ENCODE data around the gene TLN1. TPM values are rescaled to one million over a fixed set of nuclear protein-coding genes. Genes with fewer than 3 reads are reported as not detected.

Gene TLN1, protein sequence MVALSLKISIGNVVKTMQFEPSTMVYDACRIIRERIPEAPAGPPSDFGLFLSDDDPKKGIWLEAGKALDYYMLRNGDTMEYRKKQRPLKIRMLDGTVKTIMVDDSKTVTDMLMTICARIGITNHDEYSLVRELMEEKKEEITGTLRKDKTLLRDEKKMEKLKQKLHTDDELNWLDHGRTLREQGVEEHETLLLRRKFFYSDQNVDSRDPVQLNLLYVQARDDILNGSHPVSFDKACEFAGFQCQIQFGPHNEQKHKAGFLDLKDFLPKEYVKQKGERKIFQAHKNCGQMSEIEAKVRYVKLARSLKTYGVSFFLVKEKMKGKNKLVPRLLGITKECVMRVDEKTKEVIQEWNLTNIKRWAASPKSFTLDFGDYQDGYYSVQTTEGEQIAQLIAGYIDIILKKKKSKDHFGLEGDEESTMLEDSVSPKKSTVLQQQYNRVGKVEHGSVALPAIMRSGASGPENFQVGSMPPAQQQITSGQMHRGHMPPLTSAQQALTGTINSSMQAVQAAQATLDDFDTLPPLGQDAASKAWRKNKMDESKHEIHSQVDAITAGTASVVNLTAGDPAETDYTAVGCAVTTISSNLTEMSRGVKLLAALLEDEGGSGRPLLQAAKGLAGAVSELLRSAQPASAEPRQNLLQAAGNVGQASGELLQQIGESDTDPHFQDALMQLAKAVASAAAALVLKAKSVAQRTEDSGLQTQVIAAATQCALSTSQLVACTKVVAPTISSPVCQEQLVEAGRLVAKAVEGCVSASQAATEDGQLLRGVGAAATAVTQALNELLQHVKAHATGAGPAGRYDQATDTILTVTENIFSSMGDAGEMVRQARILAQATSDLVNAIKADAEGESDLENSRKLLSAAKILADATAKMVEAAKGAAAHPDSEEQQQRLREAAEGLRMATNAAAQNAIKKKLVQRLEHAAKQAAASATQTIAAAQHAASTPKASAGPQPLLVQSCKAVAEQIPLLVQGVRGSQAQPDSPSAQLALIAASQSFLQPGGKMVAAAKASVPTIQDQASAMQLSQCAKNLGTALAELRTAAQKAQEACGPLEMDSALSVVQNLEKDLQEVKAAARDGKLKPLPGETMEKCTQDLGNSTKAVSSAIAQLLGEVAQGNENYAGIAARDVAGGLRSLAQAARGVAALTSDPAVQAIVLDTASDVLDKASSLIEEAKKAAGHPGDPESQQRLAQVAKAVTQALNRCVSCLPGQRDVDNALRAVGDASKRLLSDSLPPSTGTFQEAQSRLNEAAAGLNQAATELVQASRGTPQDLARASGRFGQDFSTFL (N-terminal part only)
- 100 to 1,000 TPM; 167 to 315 TPM for total RNA-seq

DNA sequence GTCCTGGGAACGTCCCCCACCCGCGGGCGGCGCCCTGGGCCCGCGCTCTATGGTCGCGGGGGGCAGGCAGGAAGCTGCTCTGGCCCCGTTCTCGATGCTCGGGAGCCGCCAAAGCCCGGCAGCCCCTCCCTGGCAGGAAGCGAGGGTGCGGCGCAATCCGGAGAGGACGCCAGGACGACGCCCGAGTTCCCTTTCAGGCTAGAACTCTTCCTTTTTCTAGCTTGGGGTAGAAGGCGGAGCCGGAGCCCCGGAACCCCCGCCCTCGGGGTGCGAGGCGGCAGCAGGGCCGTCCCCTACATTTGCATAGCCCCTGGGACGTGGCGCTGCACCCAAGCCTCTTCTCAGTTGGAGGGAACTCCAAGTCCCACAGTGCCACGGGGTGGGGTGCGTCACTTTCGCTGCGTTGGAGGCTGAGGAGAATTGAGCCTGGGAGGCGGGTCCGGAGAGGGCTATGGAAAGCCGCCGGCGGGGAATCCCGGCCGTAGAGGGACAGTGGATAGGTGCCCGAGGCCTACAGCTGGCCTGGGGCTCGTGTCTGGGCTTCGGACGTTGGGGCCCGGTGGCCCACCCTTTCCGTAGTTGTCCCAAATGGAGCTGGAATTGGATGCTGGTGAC is at the start of gene TLN1, which contains the start of gene CREB3:
Gene TLN1, minus strand, starts transcription at position 11 of the 615 bp plus-strand sequence. CDS start 6,501 bp downstream, outside the sequence.
Gene CREB3, plus strand, starts transcription at position 482 of the 615 bp plus-strand sequence. Its CDS starts 107 bp downstream, at position 589.
- H3K4me1 ChIP-seq (replicated peaks): peaks cover 27% of the 10 kb centered on the region
- peak; percentile 98 for DNase-seq (ENCODE audit: low spot score)
- no peaks in the 10 kb centered on the region for H3K9me3 ChIP-seq
- WGBS: 1% methylated on average over 49 of the region's 49 CpGs
- peaks cover 4 to 16% of the 10 kb centered on the region in 2 donors for H3K36me3 ChIP-seq
- peak within 1 kb of the TSS; percentile 65 to 91 for H3K4me3 ChIP-seq
- peak within 1 kb of the TSS; percentile 88 to 96 for H3K27ac ChIP-seq
- intact Hi-C loops (cut with DNase I): loop anchor here (5.0 to 10.0 kb wide), 2 partner anchors 75 to 617 kb away; partner anchors contain the start of genes ATOSB, CCDC107 and RMRP
- no peaks in the 10 kb centered on the region for H3K27me3 ChIP-seq (replicated peaks; ENCODE audit: insufficient read depth)
- peak; percentile 99 for TF ChIP-seq POLR2AphosphoS5 (IDR thresholded peaks at IDR 0.05)
- peak; percentile 78 for TF ChIP-seq POLR2A (IDR thresholded peaks at IDR 0.05)
- TF ChIP-seq, protein P1, sequence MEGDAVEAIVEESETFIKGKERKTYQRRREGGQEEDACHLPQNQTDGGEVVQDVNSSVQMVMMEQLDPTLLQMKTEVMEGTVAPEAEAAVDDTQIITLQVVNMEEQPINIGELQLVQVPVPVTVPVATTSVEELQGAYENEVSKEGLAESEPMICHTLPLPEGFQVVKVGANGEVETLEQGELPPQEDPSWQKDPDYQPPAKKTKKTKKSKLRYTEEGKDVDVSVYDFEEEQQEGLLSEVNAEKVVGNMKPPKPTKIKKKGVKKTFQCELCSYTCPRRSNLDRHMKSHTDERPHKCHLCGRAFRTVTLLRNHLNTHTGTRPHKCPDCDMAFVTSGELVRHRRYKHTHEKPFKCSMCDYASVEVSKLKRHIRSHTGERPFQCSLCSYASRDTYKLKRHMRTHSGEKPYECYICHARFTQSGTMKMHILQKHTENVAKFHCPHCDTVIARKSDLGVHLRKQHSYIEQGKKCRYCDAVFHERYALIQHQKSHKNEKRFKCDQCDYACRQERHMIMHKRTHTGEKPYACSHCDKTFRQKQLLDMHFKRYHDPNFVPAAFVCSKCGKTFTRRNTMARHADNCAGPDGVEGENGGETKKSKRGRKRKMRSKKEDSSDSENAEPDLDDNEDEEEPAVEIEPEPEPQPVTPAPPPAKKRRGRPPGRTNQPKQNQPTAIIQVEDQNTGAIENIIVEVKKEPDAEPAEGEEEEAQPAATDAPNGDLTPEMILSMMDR (IDR thresholded peaks at IDR 0.05): peak in 1 of 4 experiments; percentile 26

DNA sequence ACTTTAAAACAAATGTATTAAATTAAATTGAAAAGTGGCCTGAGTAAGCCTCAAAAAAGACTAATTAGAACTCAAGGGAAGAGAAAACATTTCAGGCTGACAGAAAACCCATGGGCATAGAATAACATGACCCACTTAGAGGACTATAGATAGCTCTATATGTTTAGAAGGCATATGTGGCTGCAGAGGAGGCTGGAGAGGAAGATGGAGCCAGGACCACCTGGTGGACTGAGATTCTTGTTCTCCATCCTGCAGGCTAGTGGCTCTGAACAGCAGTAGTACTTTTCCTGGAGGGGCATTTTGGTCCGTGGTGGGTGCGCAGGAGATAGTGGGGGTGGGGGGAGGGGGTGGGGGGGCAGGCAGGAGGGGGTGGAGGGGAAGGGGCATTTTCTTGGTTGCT is 49.1 kb upstream of the TLN1 start:
- intact Hi-C loops (cut with DNase I): no loop called here
- Histone ChIP-seq H3K4me1 (replicated peaks) (no peaks in the 10 kb centered on the region), H3K27me3 (replicated peaks; ENCODE audit: insufficient read depth) (no peaks in the 10 kb centered on the region), H3K4me3 (no peak overlapping the region), H3K36me3 (no peaks in the 10 kb centered on the region), H3K9me3 (no peaks in the 10 kb centered on the region), H3K27ac (no peak overlapping the region)
- WGBS: 85% methylated on average over 2 of the region's 2 CpGs
- no peak for DNase-seq (ENCODE audit: low spot score)
- TF ChIP-seq POLR2AphosphoS5 (IDR thresholded peaks at IDR 0.05) (no peak), POLR2A (IDR thresholded peaks at IDR 0.05) (no peak)
- TF ChIP-seq, protein P1 (IDR thresholded peaks at IDR 0.05): no peak

DNA sequence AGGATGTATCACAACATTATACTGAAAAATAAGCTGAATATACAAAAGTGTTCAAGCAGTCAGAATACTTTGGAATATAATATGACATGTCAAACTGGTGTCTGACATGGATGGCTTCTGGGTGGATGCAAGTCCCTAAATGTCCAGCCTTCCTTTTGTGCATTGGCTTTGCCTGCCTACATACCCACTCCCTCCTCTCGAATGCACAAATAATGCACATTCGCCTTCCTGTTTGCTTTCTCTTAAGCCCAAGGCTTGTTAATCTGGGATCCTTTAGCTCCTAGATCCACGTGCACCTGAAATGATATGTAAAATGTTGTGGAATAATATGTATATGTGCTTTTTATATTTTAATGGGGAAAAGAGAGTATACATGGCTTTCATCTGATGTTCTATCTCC is 46.5 kb upstream of the TLN1 start:
- Histone ChIP-seq H3K9me3 (no peaks in the 10 kb centered on the region), H3K36me3 (no peaks in the 10 kb centered on the region), H3K27ac (no peak overlapping the region), H3K4me1 (replicated peaks) (no peaks in the 10 kb centered on the region), H3K27me3 (replicated peaks; ENCODE audit: insufficient read depth) (no peaks in the 10 kb centered on the region), H3K4me3 (no peak overlapping the region)
- DNase-seq (ENCODE audit: low spot score): no peak
- intact Hi-C loops (cut with DNase I): no loop called here
- TF ChIP-seq, protein P1 (IDR thresholded peaks at IDR 0.05): no peak
- TF ChIP-seq POLR2AphosphoS5 (IDR thresholded peaks at IDR 0.05) (no peak), POLR2A (IDR thresholded peaks at IDR 0.05) (no peak)
- 78% methylated on average over 3 of the region's 3 CpGs for WGBS

DNA sequence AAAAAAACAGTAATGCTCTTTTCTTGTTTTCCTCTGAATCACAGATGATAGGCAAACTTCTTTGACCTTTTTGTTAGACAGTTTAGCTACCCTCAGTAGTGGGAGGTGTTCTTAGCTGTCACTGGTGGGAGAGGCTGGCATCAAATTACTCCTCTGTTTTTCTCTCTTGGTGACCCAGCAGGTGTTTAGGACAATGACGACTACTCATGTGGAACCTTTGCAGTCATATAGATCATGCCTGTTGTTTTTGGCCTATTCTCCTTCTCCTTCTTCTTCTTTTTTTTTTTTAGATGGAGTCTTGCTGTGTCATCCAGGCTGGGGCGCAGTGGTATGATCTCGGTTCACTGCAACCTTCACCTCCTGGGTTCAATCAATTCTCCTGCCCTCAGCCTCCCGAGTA is 44.0 kb upstream of the TLN1 start:
- Histone ChIP-seq H3K36me3 (no peaks in the 10 kb centered on the region), H3K27me3 (replicated peaks; ENCODE audit: insufficient read depth) (no peaks in the 10 kb centered on the region), H3K4me3 (no peak overlapping the region), H3K9me3 (no peaks in the 10 kb centered on the region), H3K27ac (no peak overlapping the region), H3K4me1 (replicated peaks) (peaks cover 12% of the 10 kb centered on the region)
- DNase-seq (ENCODE audit: low spot score): no peak
- 79% methylated on average over 4 of the region's 4 CpGs for WGBS
- intact Hi-C loops (cut with DNase I): no loop called here
- no peak for TF ChIP-seq POLR2AphosphoS5 (IDR thresholded peaks at IDR 0.05)
- TF ChIP-seq, protein P1 (IDR thresholded peaks at IDR 0.05): no peak
- TF ChIP-seq POLR2A (IDR thresholded peaks at IDR 0.05): no peak

Data from prostate gland (tissue), 2 donors.